Spleen (tissue), 7 donors: Measurements from ENCODE around the gene RSF1.

ENCODE experiments used
- POLR2A ChIP-seq, 3 donors: fragments of 450-650 bp; IDR thresholded peaks; one replicate each; pipeline ENCODE4 v1.5.1; 2017; ENCODE audit warnings: antibody characterized with exemption in 3 of 3, mild to moderate bottlenecking in 1 of 3
- POLR2AphosphoS5 ChIP-seq, 3 donors: sonication (generic); formaldehyde crosslinking; IDR thresholded peaks; one replicate each; pipeline ENCODE4 v1.5.1; 2017; ENCODE audit warnings: antibody characterized with exemption in 3 of 3
- TF ChIP-seq, protein P1 (sequence below), 11 experiments: fragments of 200-600 bp in 7 of 11; fragments of 450-650 bp in 4 of 11; sonication (generic) in 4 of 11; IDR thresholded peaks in 8 of 11; conservative IDR thresholded peaks in 3 of 11; 1 replicate in 7 of 11; 2 replicates in 4 of 11; pipeline versions ENCODE4 v1.4.0 to v1.8.0; 2016 to 2021; ENCODE audit warnings: antibody characterized with exemption in 11 of 11, inconsistent platforms in 4 of 11, mild to moderate bottlenecking in 1 of 11
- donor health status: DM: no; HTN: no; CAD: no; lungs with moderate emphysema.
- donor health status: DM: no; HTN: no; CAD: no.
- donor health status: DM: no; HTN: no; CAD: no.

DNA sequence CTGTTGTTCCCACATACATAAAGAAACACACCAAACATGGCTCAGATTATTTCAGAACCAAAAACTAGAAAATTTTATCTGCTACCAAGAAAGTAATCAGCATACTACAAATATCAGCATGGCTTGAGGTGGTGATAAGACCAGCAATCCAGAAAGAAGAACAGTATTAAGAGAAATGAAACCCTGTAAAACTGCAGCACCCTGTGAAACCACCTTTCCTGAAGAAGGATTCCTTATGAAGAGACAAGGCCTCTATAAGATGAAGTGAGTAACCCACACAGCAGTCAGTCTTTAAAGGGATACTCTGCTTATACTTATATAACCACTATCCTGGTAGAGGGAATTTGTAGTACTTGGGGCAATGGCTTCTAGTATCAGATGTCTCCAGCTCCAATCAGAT lies 49.9 kb downstream of the RSF1 start:
- TF ChIP-seq, protein P1, sequence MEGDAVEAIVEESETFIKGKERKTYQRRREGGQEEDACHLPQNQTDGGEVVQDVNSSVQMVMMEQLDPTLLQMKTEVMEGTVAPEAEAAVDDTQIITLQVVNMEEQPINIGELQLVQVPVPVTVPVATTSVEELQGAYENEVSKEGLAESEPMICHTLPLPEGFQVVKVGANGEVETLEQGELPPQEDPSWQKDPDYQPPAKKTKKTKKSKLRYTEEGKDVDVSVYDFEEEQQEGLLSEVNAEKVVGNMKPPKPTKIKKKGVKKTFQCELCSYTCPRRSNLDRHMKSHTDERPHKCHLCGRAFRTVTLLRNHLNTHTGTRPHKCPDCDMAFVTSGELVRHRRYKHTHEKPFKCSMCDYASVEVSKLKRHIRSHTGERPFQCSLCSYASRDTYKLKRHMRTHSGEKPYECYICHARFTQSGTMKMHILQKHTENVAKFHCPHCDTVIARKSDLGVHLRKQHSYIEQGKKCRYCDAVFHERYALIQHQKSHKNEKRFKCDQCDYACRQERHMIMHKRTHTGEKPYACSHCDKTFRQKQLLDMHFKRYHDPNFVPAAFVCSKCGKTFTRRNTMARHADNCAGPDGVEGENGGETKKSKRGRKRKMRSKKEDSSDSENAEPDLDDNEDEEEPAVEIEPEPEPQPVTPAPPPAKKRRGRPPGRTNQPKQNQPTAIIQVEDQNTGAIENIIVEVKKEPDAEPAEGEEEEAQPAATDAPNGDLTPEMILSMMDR (IDR thresholded peaks at IDR 0.05 in 8 of 11, conservative IDR thresholded peaks at IDR 0.05 in 3 of 11), result no peak
- TF ChIP-seq POLR2A (IDR thresholded peaks at IDR 0.05) (no peak), POLR2AphosphoS5 (IDR thresholded peaks at IDR 0.05) (no peak)
